HCT116 (cell line): ENCODE measurements around the gene CCDC69. TPM values are rescaled to one million over a fixed set of nuclear protein-coding genes. Genes with fewer than 3 reads are reported as not detected.

Experiments used
- ATAC-seq: fragments of 200-7000 bp; cut with Tn5 transposase; 2 replicates; pipeline ENCODE4 v1.9.1; 2020; ENCODE audit warnings: mild to moderate bottlenecking, moderate library complexity
- BruUV-seq: library from RNA; stranded (reverse); fragments of 400-500 nt; replicated peaks from 2 replicates; lab custom pipeline; 2021; lab: Mats Ljungman, UMichigan
- CTCF ChIA-PET: fragments of 300-600 bp; sonication (Branson Sonifier 250); formaldehyde crosslinking; loops from one replicate; lab custom pipeline; 2021; ENCODE audit warnings: antibody characterized with exemption; lab: Charles Lee
- POLR2A ChIA-PET: fragments of 300-600, 350-600 bp; sonication (Branson Sonifier 250); formaldehyde crosslinking; loops from one replicate; lab custom pipeline; 2021; ENCODE audit warnings: antibody characterized with exemption; lab: Charles Lee
- RAD21 ChIA-PET, 2 experiments: fragments of 300-600 bp; sonication (Branson Sonifier 250); formaldehyde crosslinking; loops; one replicate each; lab custom pipeline; 2023; ENCODE audit warnings: low total read pairs in 2 of 2; ENCODE audit not compliant: uncharacterized antibody in 2 of 2, unreplicated experiment in 2 of 2, low non-redundant PET in 1 of 2; lab: Charles Lee
- DNase-seq: peaks from one replicate; pipeline ENCODE4 v3.0.0-alpha.2; 2010; ENCODE audit warnings: low read depth, low spot score
- H2AFZ ChIP-seq: fragments of 200-600 bp; shearing (Covaris generic), sonication (generic); 2 replicates; pipeline ENCODE4 v1.6.1; 2017; ENCODE audit warnings: low read depth, mixed run types, mixed read lengths, antibody characterized with exemption, low read length; ENCODE audit not compliant: poor library complexity, severe bottlenecking
- H3K27ac ChIP-seq: 2 replicates; pipeline ENCODE4 v1.5.1; 2012; ENCODE audit warnings: low read depth, low read length
- H3K27me3 ChIP-seq: fragments of 200-600 bp; sonication (generic); 2 replicates; pipeline ENCODE4 v1.6.1; 2016; ENCODE audit warnings: mixed run types, low read length, mixed read lengths; ENCODE audit not compliant: insufficient read depth
- H3K36me3 ChIP-seq, 2 experiments: fragments of 200-500 bp in 1 of 2; fragments of 200-600 bp in 1 of 2; sonication (Bioruptor generic) in 1 of 2; sonication (generic) in 1 of 2; 2 replicates each; pipeline versions ENCODE4 v1.5.1 to v1.6.1; 2014 to 2016; ENCODE audit warnings: low read length in 2 of 2, inconsistent platforms in 1 of 2, mixed read lengths in 1 of 2, mixed run types in 1 of 2; ENCODE audit not compliant: insufficient read depth in 2 of 2, control insufficient read depth in 1 of 2
- H3K4me1 ChIP-seq, 2 experiments: fragments of 200-600 bp in 1 of 2; sonication (generic) in 1 of 2; 2 replicates each; pipeline versions ENCODE4 v1.5.1 to v1.6.1; 2012 to 2017; ENCODE audit warnings: low read length in 2 of 2, inconsistent platforms in 1 of 2, mild to moderate bottlenecking in 1 of 2, mixed read lengths in 1 of 2, mixed run types in 1 of 2, moderate library complexity in 1 of 2; ENCODE audit not compliant: insufficient read depth in 2 of 2, control insufficient read depth in 1 of 2
- H3K4me2 ChIP-seq: fragments of 200-600 bp; sonication (generic); 2 replicates; pipeline ENCODE4 v1.6.1; 2017; ENCODE audit warnings: mixed run types, low read length, mixed read lengths
- H3K4me3 ChIP-seq, 2 experiments: fragments of 200-600 bp in 1 of 2; sonication (generic) in 1 of 2; replicated peaks in 1 of 2; 2 replicates each; pipeline ENCODE4 v1.5.1; 2011 to 2016; ENCODE audit warnings: low read length in 2 of 2, control low read depth in 1 of 2, low read depth in 1 of 2, mild to moderate bottlenecking in 1 of 2, mixed read lengths in 1 of 2, mixed run types in 1 of 2
- H3K79me2 ChIP-seq: fragments of 200-600 bp; sonication (generic); 2 replicates; pipeline ENCODE4 v1.6.1; 2017; ENCODE audit warnings: mild to moderate bottlenecking, mixed run types, low read length, moderate library complexity, mixed read lengths; ENCODE audit not compliant: insufficient read depth
- H3K9ac ChIP-seq: fragments of 200-600 bp; sonication (generic); 2 replicates; pipeline ENCODE4 v1.6.1; 2016; ENCODE audit warnings: low read length, mixed read lengths
- H3K9me2 ChIP-seq: fragments of 200-600 bp; sonication (generic), shearing (Covaris generic); 2 replicates; pipeline ENCODE4 v1.6.1; 2017; ENCODE audit warnings: mixed run types, mild to moderate bottlenecking, moderate library complexity; ENCODE audit not compliant: insufficient read depth
- H3K9me3 ChIP-seq, 2 experiments: fragments of 200-500 bp in 1 of 2; fragments of 200-600 bp in 1 of 2; sonication (Bioruptor generic) in 1 of 2; sonication (generic) in 1 of 2; 2 replicates each; pipeline ENCODE4 v1.6.1; 2014 to 2017; ENCODE audit warnings: low read length in 2 of 2, mixed read lengths in 2 of 2, inconsistent platforms in 1 of 2, low read depth in 1 of 2, mild to moderate bottlenecking in 1 of 2, mixed run types in 1 of 2, moderate library complexity in 1 of 2; ENCODE audit not compliant: control insufficient read depth in 1 of 2, insufficient read depth in 1 of 2
- H4K20me1 ChIP-seq: fragments of 200-600 bp; sonication (generic), shearing (Covaris generic); 2 replicates; pipeline ENCODE4 v1.6.1; 2017; ENCODE audit warnings: mixed run types, mild to moderate bottlenecking, moderate library complexity; ENCODE audit not compliant: insufficient read depth
- CBX3 ChIP-seq: IDR thresholded peaks from 2 replicates; pipeline ENCODE4 v1.6.1; 2012; ENCODE audit warnings: low read depth
- CEBPB ChIP-seq: IDR thresholded peaks from 2 replicates; pipeline ENCODE4 v1.6.1; 2012; ENCODE audit warnings: low read depth
- CTCF ChIP-seq, 3 experiments: fragments of 200-600 bp in 1 of 3; sonication (generic) in 1 of 3; IDR thresholded peaks in 2 of 3; conservative IDR thresholded peaks in 1 of 3; 2 replicates each; pipeline ENCODE4 v1.5.1; 2012 to 2017; ENCODE audit warnings: low read depth in 2 of 3, low read length in 2 of 3, antibody characterized with exemption in 1 of 3, borderline replicate concordance in 1 of 3, control low read depth in 1 of 3, mild to moderate bottlenecking in 1 of 3, mixed read lengths in 1 of 3, mixed run types in 1 of 3, moderate library complexity in 1 of 3; ENCODE audit not compliant: insufficient read depth in 1 of 3
- EGR1 ChIP-seq: IDR thresholded peaks from 2 replicates; pipeline ENCODE4 v1.6.1; 2012; ENCODE audit warnings: low read depth
- EZH2 ChIP-seq: fragments of 200-600 bp; sonication (generic); IDR thresholded peaks from 2 replicates; pipeline ENCODE4 v1.6.1; 2017; ENCODE audit warnings: antibody characterized with exemption, mixed run types
- FOSL1 ChIP-seq: IDR thresholded peaks from 2 replicates; pipeline ENCODE4 v1.6.1; 2012; ENCODE audit warnings: low read depth
- JUND ChIP-seq: IDR thresholded peaks from 2 replicates; pipeline ENCODE4 v1.6.1; 2012
- POLR2A ChIP-seq: IDR thresholded peaks from 2 replicates; pipeline ENCODE4 v1.7.0; 2011; ENCODE audit warnings: borderline replicate concordance; ENCODE audit not compliant: insufficient read depth, insufficient read length; ENCODE audit errors: extremely low read depth
- POLR2AphosphoS5 ChIP-seq: IDR thresholded peaks from 2 replicates; pipeline ENCODE4 v1.6.1; 2011; ENCODE audit warnings: mild to moderate bottlenecking, low read depth, low read length, moderate library complexity
- RAD21 ChIP-seq: IDR thresholded peaks from 2 replicates; pipeline ENCODE4 v1.6.1; 2012; ENCODE audit warnings: low read depth, mild to moderate bottlenecking
- SIN3A ChIP-seq: IDR thresholded peaks from 2 replicates; pipeline ENCODE4 v1.6.1; 2012; ENCODE audit warnings: low read depth
- SP1 ChIP-seq: IDR thresholded peaks from 2 replicates; pipeline ENCODE4 v1.6.1; 2012; ENCODE audit warnings: low read depth
- TCF7L2 ChIP-seq: IDR thresholded peaks from 2 replicates; pipeline ENCODE4 v1.7.0; 2011; ENCODE audit warnings: borderline replicate concordance, inconsistent platforms; ENCODE audit not compliant: insufficient read depth, insufficient read length; ENCODE audit errors: extremely low read depth
- YY1 ChIP-seq: IDR thresholded peaks from 2 replicates; pipeline ENCODE4 v1.6.1; 2011; ENCODE audit warnings: low read length, low read depth, moderate library complexity, mild to moderate bottlenecking; ENCODE audit not compliant: insufficient replicate concordance; ENCODE audit errors: extremely low read depth
- ZNF274 ChIP-seq: fragments of 200-500 bp; sonication (Bioruptor generic); IDR thresholded peaks from 2 replicates; pipeline ENCODE4 v1.6.1; 2014; ENCODE audit warnings: mild to moderate bottlenecking, low read depth, low read length, inconsistent platforms
- intact Hi-C: fragments of 100-400 bp; cut with micrococcal nuclease; formaldehyde crosslinking; loops from 2 replicates; pipeline ENCODE4 v1.10.0; 2022
- total RNA-seq: library from RNA; stranded (reverse); gene quantifications from one replicate; pipeline ENCODE4 v1.2.1, GENCODE V29; 2021; ENCODE audit not compliant: unreplicated experiment
- TF ChIP-seq, protein P1 (sequence below): IDR thresholded peaks from 2 replicates; pipeline ENCODE4 v1.6.1; 2011; ENCODE audit warnings: mild to moderate bottlenecking, low read length, moderate library complexity; ENCODE audit not compliant: insufficient replicate concordance; ENCODE audit errors: extremely low read depth
- TF ChIP-seq, protein P2 (sequence below): IDR thresholded peaks from 2 replicates; pipeline ENCODE4 v1.6.1; 2012; ENCODE audit warnings: low read depth

Gene CCDC69
- total RNA-seq, 1 experiment from 2014 or later, result 4.3 TPM

- ChIA-PET POLR2A (no interaction called here), RAD21 (no interaction called here), CTCF (no interaction called here)
- intact Hi-C loops, result no loop called here
- Histone ChIP-seq H3K36me3 (no peaks in the 10 kb centered on the region; a peak in 1 of 4 replicates), H3K4me3 (no peak overlapping the region), H4K20me1 (no peaks in the 10 kb centered on the region), H3K27ac (no peak overlapping the region), H2AFZ (no peak overlapping the region), H3K27me3 (no peaks in the 10 kb centered on the region), H3K4me1 (no peaks in the 10 kb centered on the region), H3K79me2 (no peaks in the 10 kb centered on the region), H3K9me2 (no peaks in the 10 kb centered on the region), H3K9me3 (no peaks in the 10 kb centered on the region), H3K9ac (no peak overlapping the region), H3K4me2 (no peak overlapping the region)
- DNase-seq (no peak), ATAC-seq (no peak)
- TF ChIP-seq TCF7L2, result no peak
- TF ChIP-seq, protein P1, sequence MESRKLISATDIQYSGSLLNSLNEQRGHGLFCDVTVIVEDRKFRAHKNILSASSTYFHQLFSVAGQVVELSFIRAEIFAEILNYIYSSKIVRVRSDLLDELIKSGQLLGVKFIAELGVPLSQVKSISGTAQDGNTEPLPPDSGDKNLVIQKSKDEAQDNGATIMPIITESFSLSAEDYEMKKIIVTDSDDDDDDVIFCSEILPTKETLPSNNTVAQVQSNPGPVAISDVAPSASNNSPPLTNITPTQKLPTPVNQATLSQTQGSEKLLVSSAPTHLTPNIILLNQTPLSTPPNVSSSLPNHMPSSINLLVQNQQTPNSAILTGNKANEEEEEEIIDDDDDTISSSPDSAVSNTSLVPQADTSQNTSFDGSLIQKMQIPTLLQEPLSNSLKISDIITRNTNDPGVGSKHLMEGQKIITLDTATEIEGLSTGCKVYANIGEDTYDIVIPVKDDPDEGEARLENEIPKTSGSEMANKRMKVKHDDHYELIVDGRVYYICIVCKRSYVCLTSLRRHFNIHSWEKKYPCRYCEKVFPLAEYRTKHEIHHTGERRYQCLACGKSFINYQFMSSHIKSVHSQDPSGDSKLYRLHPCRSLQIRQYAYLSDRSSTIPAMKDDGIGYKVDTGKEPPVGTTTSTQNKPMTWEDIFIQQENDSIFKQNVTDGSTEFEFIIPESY, result no peak
- no peak for TF ChIP-seq FOSL1
- no peak for TF ChIP-seq POLR2A
- no peak for TF ChIP-seq CBX3
- no peak for TF ChIP-seq EZH2
- TF ChIP-seq ZNF274, result no peak
- no peak for TF ChIP-seq CTCF (IDR thresholded peaks at IDR 0.05 in 2 of 3, conservative IDR thresholded peaks at IDR 0.05 in 1 of 3; ENCODE audit: borderline replicate concordance in 1 of 3, insufficient read depth in 1 of 3, low read depth in 2 of 3, low read length in 2 of 3)
- TF ChIP-seq, protein P2, sequence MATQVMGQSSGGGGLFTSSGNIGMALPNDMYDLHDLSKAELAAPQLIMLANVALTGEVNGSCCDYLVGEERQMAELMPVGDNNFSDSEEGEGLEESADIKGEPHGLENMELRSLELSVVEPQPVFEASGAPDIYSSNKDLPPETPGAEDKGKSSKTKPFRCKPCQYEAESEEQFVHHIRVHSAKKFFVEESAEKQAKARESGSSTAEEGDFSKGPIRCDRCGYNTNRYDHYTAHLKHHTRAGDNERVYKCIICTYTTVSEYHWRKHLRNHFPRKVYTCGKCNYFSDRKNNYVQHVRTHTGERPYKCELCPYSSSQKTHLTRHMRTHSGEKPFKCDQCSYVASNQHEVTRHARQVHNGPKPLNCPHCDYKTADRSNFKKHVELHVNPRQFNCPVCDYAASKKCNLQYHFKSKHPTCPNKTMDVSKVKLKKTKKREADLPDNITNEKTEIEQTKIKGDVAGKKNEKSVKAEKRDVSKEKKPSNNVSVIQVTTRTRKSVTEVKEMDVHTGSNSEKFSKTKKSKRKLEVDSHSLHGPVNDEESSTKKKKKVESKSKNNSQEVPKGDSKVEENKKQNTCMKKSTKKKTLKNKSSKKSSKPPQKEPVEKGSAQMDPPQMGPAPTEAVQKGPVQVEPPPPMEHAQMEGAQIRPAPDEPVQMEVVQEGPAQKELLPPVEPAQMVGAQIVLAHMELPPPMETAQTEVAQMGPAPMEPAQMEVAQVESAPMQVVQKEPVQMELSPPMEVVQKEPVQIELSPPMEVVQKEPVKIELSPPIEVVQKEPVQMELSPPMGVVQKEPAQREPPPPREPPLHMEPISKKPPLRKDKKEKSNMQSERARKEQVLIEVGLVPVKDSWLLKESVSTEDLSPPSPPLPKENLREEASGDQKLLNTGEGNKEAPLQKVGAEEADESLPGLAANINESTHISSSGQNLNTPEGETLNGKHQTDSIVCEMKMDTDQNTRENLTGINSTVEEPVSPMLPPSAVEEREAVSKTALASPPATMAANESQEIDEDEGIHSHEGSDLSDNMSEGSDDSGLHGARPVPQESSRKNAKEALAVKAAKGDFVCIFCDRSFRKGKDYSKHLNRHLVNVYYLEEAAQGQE, result no peak
- no peak for TF ChIP-seq SIN3A
- TF ChIP-seq CEBPB, result no peak
- no peak for TF ChIP-seq YY1
- no peak for TF ChIP-seq POLR2AphosphoS5
- TF ChIP-seq EGR1, result no peak
- TF ChIP-seq SP1, result no peak
- TF ChIP-seq RAD21, result no peak
- TF ChIP-seq JUND, result no peak
- no TSS peak for BruUV-seq
Observed at GRCh38 chr5:151148583-151148982, 75.3 kb downstream of the CCDC69 start.
